Stimulated activated CD4-positive, alpha-beta T cell treated with anti-CD3 and anti-CD28 coated beads, Interleukin-1b, Interleukin-23, amount 100 ng/mL, for 4 hours (primary cell): ENCODE results near the gene HIC2.
"Not testable (repeated sequence)": the region's sequence is repeated elsewhere in the genome, so short reads cannot be mapped to it uniquely, and the experiment has no call there.

Experiments used
- DNase-seq, 2 donors: peaks; one replicate each; pipeline ENCODE4 v3.0.0-alpha.2; 2020; ENCODE audit warnings: low read depth in 2 of 2

HIC2 gene

GRCh38 chr22:21490556-21490955, 73.4 kb downstream of the HIC2 start:
- not testable (repeated sequence) for DNase-seq

- DNase-seq: not testable (repeated sequence)
Observed at GRCh38 chr22:21492271-21492670, 75.1 kb downstream of the HIC2 start.

- DNase-seq: not testable (repeated sequence)
Observed at GRCh38 chr22:21493789-21494782, 76.9 kb downstream of the HIC2 start.

- not testable (repeated sequence) for DNase-seq
Observed at GRCh38 chr22:21497984-21498383, 80.8 kb downstream of the HIC2 start.

GRCh38 chr22:21498489-21498888, 81.3 kb downstream of the HIC2 start:
- not testable (repeated sequence) for DNase-seq

- not testable (repeated sequence) for DNase-seq
Observed at GRCh38 chr22:21499623-21500506, 82.7 kb downstream of the HIC2 start.
